Measurements from ENCODE around the gene OR5B2. TPM values are rescaled to one million over a fixed set of nuclear protein-coding genes. Genes with fewer than 3 reads are reported as not detected.

The OR5B2 gene
- not detected in 2 replicates for total RNA-seq (2014; rRNA removed; shearing (Covaris generic))
- not detected in 2 replicates for polyA plus RNA-seq (2016; fragmentation: Nextera tagmentation; extraction: Ambion mirVana)
- long read RNA-seq = 0 reads

DNA sequence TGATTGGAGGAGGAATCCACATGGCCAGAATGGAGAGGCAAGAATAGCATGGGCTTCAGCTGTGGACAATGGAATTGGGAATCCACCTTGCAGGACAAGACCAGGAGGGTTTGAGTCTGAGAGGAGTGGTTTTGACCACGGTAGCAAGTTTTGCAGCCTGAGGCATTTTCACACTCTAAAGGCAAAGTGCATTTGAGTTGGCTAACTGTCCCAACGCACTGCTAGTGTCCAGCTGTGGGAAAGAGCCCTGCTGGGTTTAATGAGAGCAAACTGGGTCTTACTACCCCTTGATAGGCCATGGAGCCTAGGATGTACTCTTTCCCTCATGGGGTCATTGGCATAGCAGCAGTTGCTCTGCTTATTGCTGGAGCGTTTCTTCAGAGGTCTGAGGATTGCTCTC, at the start of gene OR5B2:
Gene OR5B2, minus strand, starts transcription at position 101 of the 400 bp plus-strand sequence. CDS start 4,860 bp downstream, outside the sequence.
- Histone ChIP-seq H3K9me2 (ENCODE audit: insufficient read depth) (peaks cover under 1% of the 10 kb centered on the region), H3K27me3 (ENCODE audit: insufficient read depth) (no peaks in the 10 kb centered on the region), H2AFZ (no peak within 1 kb of the TSS), H4K20me1 (replicated peaks; ENCODE audit: insufficient read depth) (no peaks in the 10 kb centered on the region), H3K36me3 (ENCODE audit: insufficient read depth) (no peaks in the 10 kb centered on the region), H3K4me1 (ENCODE audit: insufficient read depth) (peaks cover 19% of the 10 kb centered on the region), H3K4me2 (no peak within 1 kb of the TSS), H3K4me3 (no peak within 1 kb of the TSS), H3K27ac (ENCODE audit: low read depth) (no peak within 1 kb of the TSS), H3F3A (replicated peaks; ENCODE audit: low read depth) (no peaks in the 10 kb centered on the region), H3K79me2 (replicated peaks; ENCODE audit: insufficient read depth) (no peaks in the 10 kb centered on the region)
- H3K27ac Mint-ChIP-seq = no peak within 1 kb of the TSS
- no peaks in the 10 kb centered on the region for H3K36me3 Mint-ChIP-seq (ENCODE audit: low read depth)
- no peak for ATAC-seq
- TF ChIP-seq EZH2 (IDR thresholded peaks at IDR 0.05; ENCODE audit: low read depth, unreplicated experiment) (no peak), ZNF331 (CRISPR knock-in tag; IDR thresholded peaks at IDR 0.05; ENCODE audit: low read depth) (no peak), POLR2AphosphoS5 (IDR thresholded peaks at IDR 0.05; ENCODE audit: low read depth) (no peak), STAT1 (IDR thresholded peaks at IDR 0.05; ENCODE audit: unreplicated experiment) (no peak), JUNB (IDR thresholded peaks at IDR 0.05; ENCODE audit: unreplicated experiment) (no peak), CREB1 (CRISPR knock-in tag; IDR thresholded peaks at IDR 0.05; ENCODE audit: low read depth) (no peak), EZH2phosphoT487 (IDR thresholded peaks at IDR 0.05; ENCODE audit: unreplicated experiment) (no peak), NANOG (IDR thresholded peaks at IDR 0.05; ENCODE audit: borderline replicate concordance) (no peak)
- TF ChIP-seq, protein P1, sequence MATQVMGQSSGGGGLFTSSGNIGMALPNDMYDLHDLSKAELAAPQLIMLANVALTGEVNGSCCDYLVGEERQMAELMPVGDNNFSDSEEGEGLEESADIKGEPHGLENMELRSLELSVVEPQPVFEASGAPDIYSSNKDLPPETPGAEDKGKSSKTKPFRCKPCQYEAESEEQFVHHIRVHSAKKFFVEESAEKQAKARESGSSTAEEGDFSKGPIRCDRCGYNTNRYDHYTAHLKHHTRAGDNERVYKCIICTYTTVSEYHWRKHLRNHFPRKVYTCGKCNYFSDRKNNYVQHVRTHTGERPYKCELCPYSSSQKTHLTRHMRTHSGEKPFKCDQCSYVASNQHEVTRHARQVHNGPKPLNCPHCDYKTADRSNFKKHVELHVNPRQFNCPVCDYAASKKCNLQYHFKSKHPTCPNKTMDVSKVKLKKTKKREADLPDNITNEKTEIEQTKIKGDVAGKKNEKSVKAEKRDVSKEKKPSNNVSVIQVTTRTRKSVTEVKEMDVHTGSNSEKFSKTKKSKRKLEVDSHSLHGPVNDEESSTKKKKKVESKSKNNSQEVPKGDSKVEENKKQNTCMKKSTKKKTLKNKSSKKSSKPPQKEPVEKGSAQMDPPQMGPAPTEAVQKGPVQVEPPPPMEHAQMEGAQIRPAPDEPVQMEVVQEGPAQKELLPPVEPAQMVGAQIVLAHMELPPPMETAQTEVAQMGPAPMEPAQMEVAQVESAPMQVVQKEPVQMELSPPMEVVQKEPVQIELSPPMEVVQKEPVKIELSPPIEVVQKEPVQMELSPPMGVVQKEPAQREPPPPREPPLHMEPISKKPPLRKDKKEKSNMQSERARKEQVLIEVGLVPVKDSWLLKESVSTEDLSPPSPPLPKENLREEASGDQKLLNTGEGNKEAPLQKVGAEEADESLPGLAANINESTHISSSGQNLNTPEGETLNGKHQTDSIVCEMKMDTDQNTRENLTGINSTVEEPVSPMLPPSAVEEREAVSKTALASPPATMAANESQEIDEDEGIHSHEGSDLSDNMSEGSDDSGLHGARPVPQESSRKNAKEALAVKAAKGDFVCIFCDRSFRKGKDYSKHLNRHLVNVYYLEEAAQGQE (IDR thresholded peaks at IDR 0.05; ENCODE audit: unreplicated experiment) = no peak
- TF ChIP-seq, protein P2, sequence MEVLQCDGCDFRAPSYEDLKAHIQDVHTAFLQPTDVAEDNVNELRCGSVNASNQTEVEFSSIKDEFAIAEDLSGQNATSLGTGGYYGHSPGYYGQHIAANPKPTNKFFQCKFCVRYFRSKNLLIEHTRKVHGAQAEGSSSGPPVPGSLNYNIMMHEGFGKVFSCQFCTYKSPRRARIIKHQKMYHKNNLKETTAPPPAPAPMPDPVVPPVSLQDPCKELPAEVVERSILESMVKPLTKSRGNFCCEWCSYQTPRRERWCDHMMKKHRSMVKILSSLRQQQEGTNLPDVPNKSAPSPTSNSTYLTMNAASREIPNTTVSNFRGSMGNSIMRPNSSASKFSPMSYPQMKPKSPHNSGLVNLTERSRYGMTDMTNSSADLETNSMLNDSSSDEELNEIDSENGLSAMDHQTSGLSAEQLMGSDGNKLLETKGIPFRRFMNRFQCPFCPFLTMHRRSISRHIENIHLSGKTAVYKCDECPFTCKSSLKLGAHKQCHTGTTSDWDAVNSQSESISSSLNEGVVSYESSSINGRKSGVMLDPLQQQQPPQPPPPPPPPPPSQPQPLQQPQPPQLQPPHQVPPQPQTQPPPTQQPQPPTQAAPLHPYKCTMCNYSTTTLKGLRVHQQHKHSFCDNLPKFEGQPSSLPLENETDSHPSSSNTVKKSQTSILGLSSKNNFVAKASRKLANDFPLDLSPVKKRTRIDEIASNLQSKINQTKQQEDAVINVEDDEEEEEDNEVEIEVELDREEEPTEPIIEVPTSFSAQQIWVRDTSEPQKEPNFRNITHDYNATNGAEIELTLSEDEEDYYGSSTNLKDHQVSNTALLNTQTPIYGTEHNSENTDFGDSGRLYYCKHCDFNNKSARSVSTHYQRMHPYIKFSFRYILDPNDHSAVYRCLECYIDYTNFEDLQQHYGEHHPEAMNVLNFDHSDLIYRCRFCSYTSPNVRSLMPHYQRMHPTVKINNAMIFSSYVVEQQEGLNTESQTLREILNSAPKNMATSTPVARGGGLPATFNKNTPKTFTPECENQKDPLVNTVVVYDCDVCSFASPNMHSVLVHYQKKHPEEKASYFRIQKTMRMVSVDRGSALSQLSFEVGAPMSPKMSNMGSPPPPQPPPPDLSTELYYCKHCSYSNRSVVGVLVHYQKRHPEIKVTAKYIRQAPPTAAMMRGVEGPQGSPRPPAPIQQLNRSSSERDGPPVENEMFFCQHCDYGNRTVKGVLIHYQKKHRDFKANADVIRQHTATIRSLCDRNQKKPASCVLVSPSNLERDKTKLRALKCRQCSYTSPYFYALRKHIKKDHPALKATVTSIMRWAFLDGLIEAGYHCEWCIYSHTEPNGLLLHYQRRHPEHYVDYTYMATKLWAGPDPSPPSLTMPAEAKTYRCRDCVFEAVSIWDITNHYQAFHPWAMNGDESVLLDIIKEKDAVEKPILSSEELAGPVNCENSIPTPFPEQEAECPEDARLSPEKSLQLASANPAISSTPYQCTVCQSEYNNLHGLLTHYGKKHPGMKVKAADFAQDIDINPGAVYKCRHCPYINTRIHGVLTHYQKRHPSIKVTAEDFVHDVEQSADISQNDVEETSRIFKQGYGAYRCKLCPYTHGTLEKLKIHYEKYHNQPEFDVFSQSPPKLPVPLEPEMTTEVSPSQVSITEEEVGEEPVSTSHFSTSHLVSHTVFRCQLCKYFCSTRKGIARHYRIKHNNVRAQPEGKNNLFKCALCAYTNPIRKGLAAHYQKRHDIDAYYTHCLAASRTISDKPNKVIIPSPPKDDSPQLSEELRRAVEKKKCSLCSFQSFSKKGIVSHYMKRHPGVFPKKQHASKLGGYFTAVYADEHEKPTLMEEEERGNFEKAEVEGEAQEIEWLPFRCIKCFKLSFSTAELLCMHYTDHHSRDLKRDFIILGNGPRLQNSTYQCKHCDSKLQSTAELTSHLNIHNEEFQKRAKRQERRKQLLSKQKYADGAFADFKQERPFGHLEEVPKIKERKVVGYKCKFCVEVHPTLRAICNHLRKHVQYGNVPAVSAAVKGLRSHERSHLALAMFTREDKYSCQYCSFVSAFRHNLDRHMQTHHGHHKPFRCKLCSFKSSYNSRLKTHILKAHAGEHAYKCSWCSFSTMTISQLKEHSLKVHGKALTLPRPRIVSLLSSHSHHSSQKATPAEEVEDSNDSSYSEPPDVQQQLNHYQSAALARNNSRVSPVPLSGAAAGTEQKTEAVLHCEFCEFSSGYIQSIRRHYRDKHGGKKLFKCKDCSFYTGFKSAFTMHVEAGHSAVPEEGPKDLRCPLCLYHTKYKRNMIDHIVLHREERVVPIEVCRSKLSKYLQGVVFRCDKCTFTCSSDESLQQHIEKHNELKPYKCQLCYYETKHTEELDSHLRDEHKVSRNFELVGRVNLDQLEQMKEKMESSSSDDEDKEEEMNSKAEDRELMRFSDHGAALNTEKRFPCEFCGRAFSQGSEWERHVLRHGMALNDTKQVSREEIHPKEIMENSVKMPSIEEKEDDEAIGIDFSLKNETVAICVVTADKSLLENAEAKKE (CRISPR knock-in tag; IDR thresholded peaks at IDR 0.05) = no peak
- TF ChIP-seq, protein P3, sequence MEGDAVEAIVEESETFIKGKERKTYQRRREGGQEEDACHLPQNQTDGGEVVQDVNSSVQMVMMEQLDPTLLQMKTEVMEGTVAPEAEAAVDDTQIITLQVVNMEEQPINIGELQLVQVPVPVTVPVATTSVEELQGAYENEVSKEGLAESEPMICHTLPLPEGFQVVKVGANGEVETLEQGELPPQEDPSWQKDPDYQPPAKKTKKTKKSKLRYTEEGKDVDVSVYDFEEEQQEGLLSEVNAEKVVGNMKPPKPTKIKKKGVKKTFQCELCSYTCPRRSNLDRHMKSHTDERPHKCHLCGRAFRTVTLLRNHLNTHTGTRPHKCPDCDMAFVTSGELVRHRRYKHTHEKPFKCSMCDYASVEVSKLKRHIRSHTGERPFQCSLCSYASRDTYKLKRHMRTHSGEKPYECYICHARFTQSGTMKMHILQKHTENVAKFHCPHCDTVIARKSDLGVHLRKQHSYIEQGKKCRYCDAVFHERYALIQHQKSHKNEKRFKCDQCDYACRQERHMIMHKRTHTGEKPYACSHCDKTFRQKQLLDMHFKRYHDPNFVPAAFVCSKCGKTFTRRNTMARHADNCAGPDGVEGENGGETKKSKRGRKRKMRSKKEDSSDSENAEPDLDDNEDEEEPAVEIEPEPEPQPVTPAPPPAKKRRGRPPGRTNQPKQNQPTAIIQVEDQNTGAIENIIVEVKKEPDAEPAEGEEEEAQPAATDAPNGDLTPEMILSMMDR (conservative IDR thresholded peaks at IDR 0.05; ENCODE audit: low read depth in 2 of 2) = no peak
- TF ChIP-seq, protein P4, sequence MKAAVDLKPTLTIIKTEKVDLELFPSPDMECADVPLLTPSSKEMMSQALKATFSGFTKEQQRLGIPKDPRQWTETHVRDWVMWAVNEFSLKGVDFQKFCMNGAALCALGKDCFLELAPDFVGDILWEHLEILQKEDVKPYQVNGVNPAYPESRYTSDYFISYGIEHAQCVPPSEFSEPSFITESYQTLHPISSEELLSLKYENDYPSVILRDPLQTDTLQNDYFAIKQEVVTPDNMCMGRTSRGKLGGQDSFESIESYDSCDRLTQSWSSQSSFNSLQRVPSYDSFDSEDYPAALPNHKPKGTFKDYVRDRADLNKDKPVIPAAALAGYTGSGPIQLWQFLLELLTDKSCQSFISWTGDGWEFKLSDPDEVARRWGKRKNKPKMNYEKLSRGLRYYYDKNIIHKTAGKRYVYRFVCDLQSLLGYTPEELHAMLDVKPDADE (IDR thresholded peaks at IDR 0.05) = no peak
- H3K9me3 Mint-ChIP-seq = no peaks in the 10 kb centered on the region
- no peak within 1 kb of the TSS for H3K4me3 Mint-ChIP-seq
- no peaks in the 10 kb centered on the region for H3K27me3 Mint-ChIP-seq (ENCODE audit: insufficient read depth, low read depth, poor library complexity)
- no peak for DNase-seq (ENCODE audit: low spot score)
- H3K4me1 Mint-ChIP-seq = peaks cover 27% of the 10 kb centered on the region
